HepG2 (cell line): ENCODE data around the gene PPM1H. TPM values are rescaled to one million over a fixed set of nuclear protein-coding genes. Genes with fewer than 3 reads are reported as not detected.

ENCODE experiments used
- ATAC-seq: fragments of 200-7000 bp; cut with Tn5 transposase; 3 replicates; pipeline ENCODE4 v1.9.1; 2020; ENCODE audit warnings: mild to moderate bottlenecking, moderate library complexity
- BruUV-seq: library from RNA; stranded (reverse); fragments of 400-500 nt; replicated peaks from 2 replicates; lab custom pipeline; 2021; lab: Mats Ljungman, UMichigan
- CTCF ChIA-PET: fragments of 300-600 bp; formaldehyde crosslinking; extraction: SDS; loops from one replicate; lab custom pipeline; 2021; ENCODE audit warnings: low total read pairs, inconsistent platforms, low intra/inter-chr PET ratio; lab: Yijun Ruan, JAX
- POLR2A ChIA-PET: fragments of 350-600 bp; sonication (Branson Sonifier 250); formaldehyde crosslinking; loops from one replicate; lab custom pipeline; 2020; ENCODE audit warnings: antibody characterized with exemption, inconsistent platforms; lab: Yijun Ruan, JAX
- DNase-seq: peaks from one replicate; pipeline ENCODE4 v3.0.0-alpha.2; 2015; ENCODE audit warnings: low spot score
- FAIRE-seq: peaks from 3 replicates; lab custom pipeline; 2011; peaks lifted over from hg19 to GRCh38; lab: Jason Lieb, UNC
- H2AFZ ChIP-seq: one replicate; pipeline ENCODE4 v1.6.1; 2011; ENCODE audit warnings: low read length, inconsistent platforms
- H3K27ac ChIP-seq: fragments of 300-600 bp; 3 replicates; pipeline ENCODE4 v1.8.0; 2011; ENCODE audit warnings: mixed run types, mild to moderate bottlenecking, mixed read lengths, low read length, inconsistent platforms; ENCODE audit not compliant: insufficient read depth; ENCODE audit errors: extremely low read length
- H3K27me3 ChIP-seq, 2 experiments: fragments of 200-600 bp in 1 of 2; 2 replicates in 1 of 2; 3 replicates in 1 of 2; pipeline versions ENCODE4 v1.6.0 to v1.8.0; 2011; ENCODE audit warnings: low read length in 2 of 2, mild to moderate bottlenecking in 2 of 2, moderate library complexity in 2 of 2, inconsistent platforms in 1 of 2; ENCODE audit not compliant: insufficient read depth in 2 of 2, control insufficient read depth in 1 of 2
- H3K36me3 ChIP-seq, 2 experiments: fragments of 200-600 bp in 1 of 2; replicated peaks in 1 of 2; 2 replicates in 1 of 2; 3 replicates in 1 of 2; pipeline versions ENCODE4 v1.5.1 to v1.8.0; 2011; ENCODE audit warnings: low read length in 2 of 2, inconsistent platforms in 1 of 2; ENCODE audit not compliant: insufficient read depth in 2 of 2, control insufficient read depth in 1 of 2
- H3K4me1 ChIP-seq: 2 replicates; pipeline ENCODE4 v1.5.1; 2012; ENCODE audit warnings: low read length, inconsistent platforms; ENCODE audit not compliant: insufficient read depth
- H3K4me2 ChIP-seq: 2 replicates; pipeline ENCODE4 v1.6.0; 2011; ENCODE audit warnings: low read depth, low read length, inconsistent platforms
- H3K4me3 ChIP-seq, 3 experiments: fragments of 200-600 bp in 1 of 3; sonication (generic), shearing (Covaris generic) in 1 of 3; replicated peaks in 1 of 3; 2 replicates each; pipeline ENCODE4 v1.5.1; 2011 to 2016; ENCODE audit warnings: low read length in 3 of 3, inconsistent platforms in 2 of 3, low read depth in 2 of 3, mild to moderate bottlenecking in 2 of 3, control low read depth in 1 of 3, mixed read lengths in 1 of 3; ENCODE audit not compliant: insufficient read depth in 1 of 3
- H3K79me2 ChIP-seq: one replicate; pipeline ENCODE4 v1.6.1; 2011; ENCODE audit warnings: low read length, inconsistent platforms; ENCODE audit not compliant: insufficient read depth
- H3K9ac ChIP-seq: 2 replicates; pipeline ENCODE4 v1.6.0; 2011; ENCODE audit warnings: mild to moderate bottlenecking, low read depth, low read length, inconsistent platforms; ENCODE audit not compliant: insufficient read depth
- H3K9me3 ChIP-seq: 2 replicates; pipeline ENCODE4 v1.5.1; 2012; ENCODE audit warnings: mild to moderate bottlenecking, low read length
- H4K20me1 ChIP-seq: 2 replicates; pipeline ENCODE4 v1.6.0; 2011; ENCODE audit warnings: inconsistent platforms, mild to moderate bottlenecking, low read length, moderate library complexity; ENCODE audit not compliant: insufficient read depth
- ETV5 ChIP-seq: IDR thresholded peaks from 2 replicates; pipeline ENCODE4 v1.6.1; 2018; ENCODE audit warnings: missing biosample characterization, missing genetic modification reagents, inconsistent platforms, borderline replicate concordance
- FIP1L1 ChIP-seq: fragments of 200-400 bp; formaldehyde crosslinking; IDR thresholded peaks from 2 replicates; pipeline ENCODE4 v1.6.1; 2018; ENCODE audit warnings: low read depth, mild to moderate bottlenecking, low read length, moderate library complexity, borderline replicate concordance; ENCODE audit not compliant: insufficient read depth
- HOXA3 ChIP-seq: sonication (generic); formaldehyde crosslinking; IDR thresholded peaks from 2 replicates; pipeline ENCODE4 v1.5.0; 2020; ENCODE audit warnings: missing genetic modification reagents
- MEIS2 ChIP-seq: sonication (generic); formaldehyde crosslinking; IDR thresholded peaks from 2 replicates; pipeline ENCODE4 v1.9.0; 2021; ENCODE audit warnings: mild to moderate bottlenecking, missing genetic modification reagents
- NR2F2 ChIP-seq: IDR thresholded peaks from 2 replicates; pipeline ENCODE4 v1.6.1; 2012; ENCODE audit warnings: low read depth, inconsistent platforms, borderline replicate concordance
- POLR2G ChIP-seq: fragments of 200-400 bp; formaldehyde crosslinking; IDR thresholded peaks from 2 replicates; pipeline ENCODE4 v1.6.1; 2018; ENCODE audit warnings: mild to moderate bottlenecking, low read depth, low read length, moderate library complexity
- RFXAP ChIP-seq: sonication (generic); formaldehyde crosslinking; IDR thresholded peaks from 2 replicates; pipeline ENCODE4 v1.4.0; 2020; ENCODE audit warnings: missing genetic modification reagents, borderline replicate concordance
- TARDBP ChIP-seq: sonication (generic); formaldehyde crosslinking; IDR thresholded peaks from 2 replicates; pipeline ENCODE4 v1.8.0; 2022; ENCODE audit warnings: mild to moderate bottlenecking, missing genetic modification reagents
- TBL1XR1 ChIP-seq: fragments of 150-350 bp; IDR thresholded peaks from 2 replicates; pipeline ENCODE4 v1.6.1; 2014; ENCODE audit warnings: borderline replicate concordance, low read length; ENCODE audit not compliant: partially characterized antibody
- U2AF2 ChIP-seq: fragments of 200-400 bp; formaldehyde crosslinking; IDR thresholded peaks from 2 replicates; pipeline ENCODE4 v1.6.1; 2017; ENCODE audit warnings: low read depth, mild to moderate bottlenecking, low read length
- ZBTB42 ChIP-seq: sonication (generic); formaldehyde crosslinking; IDR thresholded peaks from 2 replicates; pipeline ENCODE4 v1.5.0; 2020; ENCODE audit warnings: mild to moderate bottlenecking, missing genetic modification reagents
- ZEB1 ChIP-seq: IDR thresholded peaks from 2 replicates; pipeline ENCODE4 v1.6.1; 2012; ENCODE audit warnings: mild to moderate bottlenecking, low read depth, inconsistent platforms; ENCODE audit not compliant: insufficient replicate concordance
- ZNF296 ChIP-seq: sonication (generic); formaldehyde crosslinking; conservative IDR thresholded peaks from 2 replicates; pipeline ENCODE4 v1.5.0; 2020; ENCODE audit warnings: mild to moderate bottlenecking, missing genetic modification reagents
- ZNF607 ChIP-seq: sonication (generic); formaldehyde crosslinking; IDR thresholded peaks from 2 replicates; pipeline ENCODE4 v1.5.1; 2020; ENCODE audit warnings: missing genetic modification reagents, mild to moderate bottlenecking, borderline replicate concordance
- ZSCAN21 ChIP-seq: sonication (generic); formaldehyde crosslinking; IDR thresholded peaks from 2 replicates; pipeline ENCODE4 v1.8.0; 2022; ENCODE audit warnings: mild to moderate bottlenecking, missing genetic modification reagents, moderate library complexity, borderline replicate concordance
- ZSCAN22 ChIP-seq: sonication (generic); formaldehyde crosslinking; IDR thresholded peaks from 2 replicates; pipeline ENCODE4 v1.4.0; 2020; ENCODE audit warnings: mild to moderate bottlenecking, missing genetic modification reagents
- WGBS: methylation state at CpG from one replicate; pipeline ENCODE4 v1.1.6; 2017; ENCODE audit warnings: low lambda C conversion rate; 5-methylcytosine and 5-hydroxymethylcytosine counted together
- in situ Hi-C: cut with HindIII; loops from 2 replicates; pipeline ENCODE4 v1.10.0; 2017; ENCODE audit warnings: low pct_unique_long_range_greater_than_20kb; ENCODE audit not compliant: extremely low pct_ligation_motif_present
- intact Hi-C: fragments of 100-400 bp; cut with micrococcal nuclease; formaldehyde crosslinking; loops from one replicate; pipeline ENCODE4 v1.10.0; 2022; ENCODE audit not compliant: unreplicated experiment
- polyA plus RNA-seq, 8 experiments: library from polyadenylated mRNA; depleted of rRNA in 3 of 8; stranded (reverse) in 7 of 8; unstranded in 1 of 8; fragments of >200 nt; fragmentation: Illumina TruSeq in 4 of 8; extraction: Trizol in 4 of 8; gene quantifications; 2 replicates each; pipeline versions ENCODE4 v1.2.1 to v1.2.3, GENCODE V29; 2011 to 2016; ENCODE audit warnings: low read depth in 4 of 8, missing spikeins in 1 of 8, mixed read lengths in 1 of 8; ENCODE audit not compliant: insufficient read depth in 1 of 8
- total RNA-seq, 5 experiments: library from RNA; depleted of rRNA; stranded (reverse); fragments of >200 nt; fragmentation: Illumina TruSeq; extraction: Trizol; gene quantifications; 2 replicates each; pipeline ENCODE4 v1.2.3, GENCODE V29; 2016; ENCODE audit warnings: low read depth in 1 of 5
- TF ChIP-seq, protein P1 (sequence below): sonication (generic); formaldehyde crosslinking; IDR thresholded peaks from 2 replicates; pipeline ENCODE4 v1.4.0; 2020; ENCODE audit warnings: low read depth, mild to moderate bottlenecking, missing genetic modification reagents
- TF ChIP-seq, protein P2 (sequence below): sonication (generic); formaldehyde crosslinking; IDR thresholded peaks from 2 replicates; pipeline ENCODE4 v1.8.0; 2022; ENCODE audit warnings: mild to moderate bottlenecking, missing genetic modification reagents
- TF ChIP-seq, protein P3 (sequence below): sonication (generic); formaldehyde crosslinking; IDR thresholded peaks from 2 replicates; pipeline ENCODE4 v1.5.0; 2020; ENCODE audit warnings: mild to moderate bottlenecking, missing genetic modification reagents

PPM1H gene
- total and polyA plus RNA-seq, 2 of the 13 experiments (the other 11 are each of a cell fraction or from before 2014, with no cell fraction given): 29.1 to 38.1 TPM

DNA sequence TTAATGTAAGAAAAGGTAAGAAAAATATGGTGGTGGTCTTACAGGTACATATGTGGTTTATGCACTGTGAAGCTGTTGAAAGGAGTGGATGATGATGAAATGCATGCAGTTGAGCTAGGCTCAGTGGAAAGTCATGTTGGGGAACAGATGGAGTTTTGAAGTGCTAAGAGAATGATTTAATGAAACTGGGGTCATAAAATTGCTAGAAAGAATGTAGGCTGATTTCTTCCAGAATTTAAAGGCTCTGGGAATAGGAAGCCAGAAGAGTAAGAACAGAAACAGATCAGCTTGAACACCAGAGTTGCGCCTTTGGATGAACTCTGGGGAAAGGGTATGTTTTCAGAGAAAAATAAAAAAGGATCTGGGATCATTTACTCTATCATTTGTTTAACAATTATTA, 321.9 kb downstream of the PPM1H start:
- no peak overlapping the region for H3K4me2 ChIP-seq
- H3K79me2 ChIP-seq: no peaks in the 10 kb centered on the region
- H3K36me3 ChIP-seq: no peaks in the 10 kb centered on the region
- no peaks in the 10 kb centered on the region for H4K20me1 ChIP-seq
- FAIRE-seq (no peak), ATAC-seq (no peak)
- BruUV-seq: no TSS peak
- in situ Hi-C loops (no loop called here), intact Hi-C loops (no loop called here)
- ChIA-PET POLR2A (interaction anchor here (1.3 kb wide), 1 partner anchor 10 kb away, joined by 4 read pairs; no protein-coding TSS in a partner anchor), CTCF (no interaction called here)
- H2AFZ ChIP-seq: no peak overlapping the region
- H3K4me1 ChIP-seq: peaks cover 11% of the 10 kb centered on the region
- H3K4me3 ChIP-seq: no peak overlapping the region
- no peaks in the 10 kb centered on the region for H3K27me3 ChIP-seq
- no peaks in the 10 kb centered on the region for H3K9me3 ChIP-seq
- no peak overlapping the region for H3K9ac ChIP-seq
- WGBS: 100% methylated on average over 1 of the region's 1 CpG
- TF ChIP-seq ZSCAN21 (CRISPR knock-in tag) (no peak), ETV5 (CRISPR knock-in tag) (no peak), ZEB1 (no peak), ZBTB42 (CRISPR knock-in tag) (no peak), HOXA3 (CRISPR knock-in tag) (no peak), TBL1XR1 (no peak), FIP1L1 (no peak), U2AF2 (no peak), TARDBP (CRISPR knock-in tag) (no peak), ZNF296 (CRISPR knock-in tag) (no peak), MEIS2 (CRISPR knock-in tag) (no peak), NR2F2 (no peak), ZSCAN22 (no peak), POLR2G (no peak), ZNF607 (CRISPR knock-in tag) (no peak), RFXAP (CRISPR knock-in tag) (no peak)
- TF ChIP-seq, protein P1, sequence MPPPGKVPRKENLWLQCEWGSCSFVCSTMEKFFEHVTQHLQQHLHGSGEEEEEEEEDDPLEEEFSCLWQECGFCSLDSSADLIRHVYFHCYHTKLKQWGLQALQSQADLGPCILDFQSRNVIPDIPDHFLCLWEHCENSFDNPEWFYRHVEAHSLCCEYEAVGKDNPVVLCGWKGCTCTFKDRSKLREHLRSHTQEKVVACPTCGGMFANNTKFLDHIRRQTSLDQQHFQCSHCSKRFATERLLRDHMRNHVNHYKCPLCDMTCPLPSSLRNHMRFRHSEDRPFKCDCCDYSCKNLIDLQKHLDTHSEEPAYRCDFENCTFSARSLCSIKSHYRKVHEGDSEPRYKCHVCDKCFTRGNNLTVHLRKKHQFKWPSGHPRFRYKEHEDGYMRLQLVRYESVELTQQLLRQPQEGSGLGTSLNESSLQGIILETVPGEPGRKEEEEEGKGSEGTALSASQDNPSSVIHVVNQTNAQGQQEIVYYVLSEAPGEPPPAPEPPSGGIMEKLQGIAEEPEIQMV (CRISPR knock-in tag): no peak
- TF ChIP-seq, protein P2, sequence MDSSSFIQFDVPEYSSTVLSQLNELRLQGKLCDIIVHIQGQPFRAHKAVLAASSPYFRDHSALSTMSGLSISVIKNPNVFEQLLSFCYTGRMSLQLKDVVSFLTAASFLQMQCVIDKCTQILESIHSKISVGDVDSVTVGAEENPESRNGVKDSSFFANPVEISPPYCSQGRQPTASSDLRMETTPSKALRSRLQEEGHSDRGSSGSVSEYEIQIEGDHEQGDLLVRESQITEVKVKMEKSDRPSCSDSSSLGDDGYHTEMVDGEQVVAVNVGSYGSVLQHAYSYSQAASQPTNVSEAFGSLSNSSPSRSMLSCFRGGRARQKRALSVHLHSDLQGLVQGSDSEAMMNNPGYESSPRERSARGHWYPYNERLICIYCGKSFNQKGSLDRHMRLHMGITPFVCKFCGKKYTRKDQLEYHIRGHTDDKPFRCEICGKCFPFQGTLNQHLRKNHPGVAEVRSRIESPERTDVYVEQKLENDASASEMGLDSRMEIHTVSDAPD (CRISPR knock-in tag): no peak
- TF ChIP-seq, protein P3, sequence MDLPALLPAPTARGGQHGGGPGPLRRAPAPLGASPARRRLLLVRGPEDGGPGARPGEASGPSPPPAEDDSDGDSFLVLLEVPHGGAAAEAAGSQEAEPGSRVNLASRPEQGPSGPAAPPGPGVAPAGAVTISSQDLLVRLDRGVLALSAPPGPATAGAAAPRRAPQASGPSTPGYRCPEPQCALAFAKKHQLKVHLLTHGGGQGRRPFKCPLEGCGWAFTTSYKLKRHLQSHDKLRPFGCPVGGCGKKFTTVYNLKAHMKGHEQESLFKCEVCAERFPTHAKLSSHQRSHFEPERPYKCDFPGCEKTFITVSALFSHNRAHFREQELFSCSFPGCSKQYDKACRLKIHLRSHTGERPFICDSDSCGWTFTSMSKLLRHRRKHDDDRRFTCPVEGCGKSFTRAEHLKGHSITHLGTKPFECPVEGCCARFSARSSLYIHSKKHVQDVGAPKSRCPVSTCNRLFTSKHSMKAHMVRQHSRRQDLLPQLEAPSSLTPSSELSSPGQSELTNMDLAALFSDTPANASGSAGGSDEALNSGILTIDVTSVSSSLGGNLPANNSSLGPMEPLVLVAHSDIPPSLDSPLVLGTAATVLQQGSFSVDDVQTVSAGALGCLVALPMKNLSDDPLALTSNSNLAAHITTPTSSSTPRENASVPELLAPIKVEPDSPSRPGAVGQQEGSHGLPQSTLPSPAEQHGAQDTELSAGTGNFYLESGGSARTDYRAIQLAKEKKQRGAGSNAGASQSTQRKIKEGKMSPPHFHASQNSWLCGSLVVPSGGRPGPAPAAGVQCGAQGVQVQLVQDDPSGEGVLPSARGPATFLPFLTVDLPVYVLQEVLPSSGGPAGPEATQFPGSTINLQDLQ: no peak
- TF ChIP-seq, all 625 proteins: peak for 0
- H3K27ac ChIP-seq: no peak overlapping the region
- DNase-seq: no peak
